GM12801 (cell line): ENCODE data around the gene PDLIM4.

Source experiments
- TF ChIP-seq, protein P1 (sequence below): IDR thresholded peaks from one replicate; pipeline ENCODE4 v1.5.1; 2011; ENCODE audit warnings: control low read depth; ENCODE audit not compliant: insufficient read length; ENCODE audit errors: extremely low read depth

PDLIM4 gene

DNA sequence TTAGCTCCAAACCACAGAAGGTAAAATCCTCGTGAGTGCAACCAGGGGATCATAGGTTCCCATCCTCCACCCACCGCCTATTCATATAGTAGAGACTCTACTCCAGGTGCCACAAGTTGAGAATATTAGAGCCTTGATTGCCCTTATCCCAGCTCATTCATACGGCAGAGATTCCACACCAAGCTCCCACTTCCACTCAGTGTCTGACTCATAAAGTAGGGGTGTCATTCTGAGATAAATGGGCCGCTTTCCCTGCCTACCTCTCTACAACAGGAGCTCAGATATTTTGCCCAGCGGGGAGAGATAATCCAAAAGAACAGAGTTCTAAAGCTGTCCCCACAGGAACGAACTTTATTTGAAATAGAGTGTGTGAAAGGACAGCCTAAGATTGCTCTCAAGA, 46.1 kb downstream of the PDLIM4 start:
- TF ChIP-seq, protein P1, sequence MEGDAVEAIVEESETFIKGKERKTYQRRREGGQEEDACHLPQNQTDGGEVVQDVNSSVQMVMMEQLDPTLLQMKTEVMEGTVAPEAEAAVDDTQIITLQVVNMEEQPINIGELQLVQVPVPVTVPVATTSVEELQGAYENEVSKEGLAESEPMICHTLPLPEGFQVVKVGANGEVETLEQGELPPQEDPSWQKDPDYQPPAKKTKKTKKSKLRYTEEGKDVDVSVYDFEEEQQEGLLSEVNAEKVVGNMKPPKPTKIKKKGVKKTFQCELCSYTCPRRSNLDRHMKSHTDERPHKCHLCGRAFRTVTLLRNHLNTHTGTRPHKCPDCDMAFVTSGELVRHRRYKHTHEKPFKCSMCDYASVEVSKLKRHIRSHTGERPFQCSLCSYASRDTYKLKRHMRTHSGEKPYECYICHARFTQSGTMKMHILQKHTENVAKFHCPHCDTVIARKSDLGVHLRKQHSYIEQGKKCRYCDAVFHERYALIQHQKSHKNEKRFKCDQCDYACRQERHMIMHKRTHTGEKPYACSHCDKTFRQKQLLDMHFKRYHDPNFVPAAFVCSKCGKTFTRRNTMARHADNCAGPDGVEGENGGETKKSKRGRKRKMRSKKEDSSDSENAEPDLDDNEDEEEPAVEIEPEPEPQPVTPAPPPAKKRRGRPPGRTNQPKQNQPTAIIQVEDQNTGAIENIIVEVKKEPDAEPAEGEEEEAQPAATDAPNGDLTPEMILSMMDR = no peak

GRCh38 chr5:132305420-132305819, 47.9 kb downstream of the PDLIM4 start:
- TF ChIP-seq, protein P1 = no peak

- TF ChIP-seq, protein P1 = no peak
Measured at GRCh38 chr5:132308701-132309100, 51.2 kb downstream of the PDLIM4 start.

DNA sequence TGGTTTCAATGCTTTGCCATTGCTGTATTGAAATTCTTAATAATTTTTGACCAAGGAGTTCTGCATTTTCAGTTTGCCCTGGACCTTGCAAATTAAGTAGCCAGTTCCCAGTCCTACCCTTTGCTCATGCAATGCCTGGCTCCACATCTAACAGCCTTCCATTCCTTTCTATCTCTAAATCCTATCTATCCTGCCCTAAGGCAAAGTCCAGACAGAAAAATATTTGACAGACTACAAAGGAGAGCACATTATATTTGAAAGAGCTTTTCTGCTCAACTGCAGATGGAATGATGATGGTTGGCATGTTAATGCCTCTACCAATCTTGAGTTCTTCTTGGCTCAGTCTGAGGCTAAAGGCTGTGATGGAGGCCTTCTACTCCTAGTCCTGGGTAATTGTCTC, 52.2 kb downstream of the PDLIM4 start:
- TF ChIP-seq, protein P1 = no peak

DNA sequence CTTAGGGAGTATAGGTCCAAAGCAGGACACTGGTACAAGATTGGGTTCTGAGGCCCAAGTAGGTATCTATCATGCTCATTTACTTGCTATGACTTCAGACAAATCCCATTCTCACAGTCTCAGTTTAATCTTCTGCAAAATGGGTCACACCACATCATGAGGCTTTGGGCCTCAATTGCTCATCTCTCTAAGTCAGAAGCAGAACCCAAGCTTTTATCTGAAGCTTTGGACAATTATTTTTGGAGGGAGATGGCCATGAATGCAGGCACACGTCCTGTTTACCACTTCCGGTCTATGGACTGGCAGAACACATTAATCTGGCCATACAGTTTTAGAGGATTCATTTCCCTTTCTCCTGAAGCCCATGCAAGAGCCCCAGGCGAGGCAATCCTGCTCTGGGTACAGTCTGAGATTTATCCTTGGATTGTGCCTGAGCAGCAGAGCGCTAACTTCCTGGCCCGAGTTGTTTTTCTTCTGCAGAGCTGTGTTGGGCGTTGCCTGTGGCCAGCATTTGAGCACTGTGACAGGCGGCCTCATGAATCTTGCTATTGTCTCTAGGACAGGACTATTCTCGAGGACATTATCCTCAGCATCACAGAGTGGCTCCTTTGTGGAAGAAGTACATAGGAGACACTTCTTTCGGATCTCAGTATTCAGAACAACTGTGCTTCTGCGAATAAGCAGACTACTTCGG, 52.8 kb downstream of the PDLIM4 start:
- TF ChIP-seq, protein P1 = no peak

DNA sequence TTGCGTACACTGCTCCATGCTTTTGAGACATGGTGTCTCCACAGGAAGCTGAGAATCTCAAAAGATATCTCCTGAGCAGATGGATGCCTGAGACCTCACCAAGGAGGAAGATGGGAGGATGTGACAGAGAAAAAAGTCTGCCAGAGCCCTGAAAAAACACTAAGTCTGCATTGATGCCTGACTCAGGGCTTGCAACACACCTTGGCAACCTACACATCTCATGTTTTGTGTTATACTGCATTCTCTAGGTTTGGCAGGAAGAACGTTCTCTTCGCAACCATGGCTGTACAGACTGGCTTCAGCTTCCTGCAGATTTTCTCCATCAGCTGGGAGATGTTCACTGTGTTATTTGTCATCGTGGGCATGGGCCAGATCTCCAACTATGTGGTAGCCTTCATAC, 55.9 kb downstream of the PDLIM4 start:
- TF ChIP-seq, protein P1 = no peak

DNA sequence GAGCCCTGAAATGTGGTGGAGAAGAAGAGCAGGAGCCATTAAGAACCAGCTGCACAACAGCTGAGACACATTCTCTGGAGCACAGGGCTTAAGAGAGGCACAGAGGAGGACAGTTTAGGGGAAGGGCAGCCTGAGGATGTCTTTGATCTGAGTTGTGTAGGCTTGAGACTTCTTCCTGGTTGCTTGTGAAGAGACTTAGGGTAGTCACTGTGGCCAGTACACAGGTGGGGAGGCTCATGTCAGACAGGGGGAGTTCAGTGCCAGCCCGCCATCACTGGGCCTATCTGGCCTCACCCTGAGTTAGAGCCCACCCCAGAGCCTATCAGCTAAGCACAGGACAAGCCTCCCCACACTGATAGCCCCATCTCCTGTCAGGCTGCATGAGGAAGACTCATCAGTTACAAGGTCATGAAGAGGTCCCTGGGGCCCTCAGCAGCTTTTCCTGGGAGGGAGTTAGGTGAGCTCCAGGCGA, 56.5 kb downstream of the PDLIM4 start:
- TF ChIP-seq, protein P1 = no peak
